COLO668 (cell line): ENCODE data around the gene DDX46.
"Not testable (repeated sequence)": the region's sequence is repeated elsewhere in the genome, so short reads cannot be mapped to it uniquely, and the experiment has no call there.

Experiments used
- DNase-seq: peaks from one replicate; lab custom pipeline; 2025; ENCODE audit not compliant: unreplicated experiment; lab: John Stamatoyannopoulos, UW

The DDX46 gene

GRCh38 chr5:134838361-134838760, 79.8 kb downstream of the DDX46 start:
- not testable (repeated sequence) for DNase-seq

GRCh38 chr5:134840811-134841210, 82.2 kb downstream of the DDX46 start:
- no peak for DNase-seq

- DNase-seq: no peak
Observed at GRCh38 chr5:134844252-134844651, 85.7 kb downstream of the DDX46 start.

GRCh38 chr5:134845335-134845851, 86.8 kb downstream of the DDX46 start:
- no peak for DNase-seq

- DNase-seq: peak; percentile 93
Observed at GRCh38 chr5:134845852-134846640, 87.5 kb downstream of the DDX46 start, which contains the start of gene C5orf24. C5orf24 (plus strand) TSS chr5:134845968; CDS start chr5:134854901, 8,933 bp downstream.

- no peak for DNase-seq
Observed at GRCh38 chr5:134846641-134846960, 88.0 kb downstream of the DDX46 start.

GRCh38 chr5:134849434-134849933, 90.9 kb downstream of the DDX46 start:
- DNase-seq: not testable (repeated sequence)

- no peak for DNase-seq
Observed at GRCh38 chr5:134851307-134851923, 92.8 kb downstream of the DDX46 start.

- not testable (repeated sequence) for DNase-seq
Observed at GRCh38 chr5:134856465-134856864, 97.9 kb downstream of the DDX46 start.

GRCh38 chr5:134857401-134857800, 98.8 kb downstream of the DDX46 start:
- DNase-seq: no peak

- DNase-seq: no peak
Observed at GRCh38 chr5:134864707-134865106, 106.1 kb downstream of the DDX46 start.

GRCh38 chr5:134873494-134873893, 114.9 kb downstream of the DDX46 start:
- DNase-seq: no peak

- DNase-seq: peak; percentile 86
Observed at GRCh38 chr5:134873987-134874830, 115.6 kb downstream of the DDX46 start, which contains the start of gene TXNDC15. TXNDC15 (plus strand) TSS chr5:134874371; CDS start chr5:134874428, 57 bp downstream.

- DNase-seq: peak; percentile 28
Observed at GRCh38 chr5:134874831-134875655, 116.5 kb downstream of the DDX46 start.

- no peak for DNase-seq
Observed at GRCh38 chr5:134877159-134877558, 118.6 kb downstream of the DDX46 start.

GRCh38 chr5:134878403-134878802, 119.8 kb downstream of the DDX46 start:
- no peak for DNase-seq

GRCh38 chr5:134879456-134879855, 120.9 kb downstream of the DDX46 start:
- no peak for DNase-seq
